ENCODE data around the gene TP73.

- TF ChIP-seq, protein P1, sequence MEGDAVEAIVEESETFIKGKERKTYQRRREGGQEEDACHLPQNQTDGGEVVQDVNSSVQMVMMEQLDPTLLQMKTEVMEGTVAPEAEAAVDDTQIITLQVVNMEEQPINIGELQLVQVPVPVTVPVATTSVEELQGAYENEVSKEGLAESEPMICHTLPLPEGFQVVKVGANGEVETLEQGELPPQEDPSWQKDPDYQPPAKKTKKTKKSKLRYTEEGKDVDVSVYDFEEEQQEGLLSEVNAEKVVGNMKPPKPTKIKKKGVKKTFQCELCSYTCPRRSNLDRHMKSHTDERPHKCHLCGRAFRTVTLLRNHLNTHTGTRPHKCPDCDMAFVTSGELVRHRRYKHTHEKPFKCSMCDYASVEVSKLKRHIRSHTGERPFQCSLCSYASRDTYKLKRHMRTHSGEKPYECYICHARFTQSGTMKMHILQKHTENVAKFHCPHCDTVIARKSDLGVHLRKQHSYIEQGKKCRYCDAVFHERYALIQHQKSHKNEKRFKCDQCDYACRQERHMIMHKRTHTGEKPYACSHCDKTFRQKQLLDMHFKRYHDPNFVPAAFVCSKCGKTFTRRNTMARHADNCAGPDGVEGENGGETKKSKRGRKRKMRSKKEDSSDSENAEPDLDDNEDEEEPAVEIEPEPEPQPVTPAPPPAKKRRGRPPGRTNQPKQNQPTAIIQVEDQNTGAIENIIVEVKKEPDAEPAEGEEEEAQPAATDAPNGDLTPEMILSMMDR (IDR thresholded peaks at IDR 0.05): no peak
- TF ChIP-seq POLR2A (IDR thresholded peaks at IDR 0.05): no peak
These were observed 43.1 kb upstream of the TP73 start for GRCh38 chr1:3609016-3609768.

Data from heart left ventricle (tissue), 13 donors.